SK-MEL-5 (cell line): ENCODE data around the gene PDE11A. TPM values are rescaled to one million over a fixed set of nuclear protein-coding genes. Genes with fewer than 3 reads are reported as not detected.

ENCODE experiments used
- DNase-seq: peaks from one replicate; pipeline ENCODE4 v3.0.0-alpha.2; 2016; ENCODE audit warnings: low read depth, low spot score
- in situ Hi-C: cut with HindIII; loops from 2 replicates; pipeline ENCODE4 v1.10.0; 2016; ENCODE audit warnings: low sequenced_read_pairs, high pct_unique_total_duplicates, low pct_unique_long_range_greater_than_20kb
- total RNA-seq: library from RNA; depleted of rRNA; stranded (reverse); fragments of >200 nt; shearing (Covaris generic); gene quantifications from 2 replicates; pipeline ENCODE4 v1.2.3, GENCODE V29; 2014

Gene PDE11A
- total RNA-seq, 1 experiment from 2014 or later: 1.7 TPM

- no peak for DNase-seq
- in situ Hi-C loops: no loop called here
These were observed 438.7 kb downstream of the PDE11A start for GRCh38 chr2:177633910-177634294.

GRCh38 chr2:177633111-177633510, 439.5 kb downstream of the PDE11A start:
- in situ Hi-C loops: no loop called here
- no peak for DNase-seq

GRCh38 chr2:177631680-177632079, 440.9 kb downstream of the PDE11A start:
- DNase-seq: no peak
- in situ Hi-C loops: no loop called here

GRCh38 chr2:177629357-177630024, 443.1 kb downstream of the PDE11A start:
- DNase-seq: no peak

DNA sequence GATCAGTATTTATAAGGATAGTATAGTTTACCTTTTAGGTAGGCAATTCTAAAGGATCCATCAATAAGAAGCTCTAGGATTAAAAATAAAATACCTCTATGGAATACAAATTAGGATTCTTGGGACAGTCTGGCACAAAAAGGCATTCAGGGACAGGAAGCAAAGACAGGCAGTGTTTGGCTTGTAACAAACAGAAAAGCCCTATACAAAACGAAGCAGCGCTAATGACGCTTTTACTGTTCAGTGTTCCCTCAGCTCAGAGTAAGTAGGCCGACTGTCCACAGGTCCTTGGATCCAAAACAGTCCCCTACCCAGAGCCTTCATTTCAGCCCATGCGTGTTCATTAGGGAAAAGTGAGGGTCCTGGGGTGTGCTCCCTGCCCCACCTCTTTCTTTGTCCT, 443.7 kb downstream of the PDE11A start:
- in situ Hi-C loops: no loop called here
- no peak for DNase-seq

More at GRCh38 chr2:177629357-177630024, 443.1 kb downstream of the PDE11A start:
- in situ Hi-C loops: no loop called here

DNA sequence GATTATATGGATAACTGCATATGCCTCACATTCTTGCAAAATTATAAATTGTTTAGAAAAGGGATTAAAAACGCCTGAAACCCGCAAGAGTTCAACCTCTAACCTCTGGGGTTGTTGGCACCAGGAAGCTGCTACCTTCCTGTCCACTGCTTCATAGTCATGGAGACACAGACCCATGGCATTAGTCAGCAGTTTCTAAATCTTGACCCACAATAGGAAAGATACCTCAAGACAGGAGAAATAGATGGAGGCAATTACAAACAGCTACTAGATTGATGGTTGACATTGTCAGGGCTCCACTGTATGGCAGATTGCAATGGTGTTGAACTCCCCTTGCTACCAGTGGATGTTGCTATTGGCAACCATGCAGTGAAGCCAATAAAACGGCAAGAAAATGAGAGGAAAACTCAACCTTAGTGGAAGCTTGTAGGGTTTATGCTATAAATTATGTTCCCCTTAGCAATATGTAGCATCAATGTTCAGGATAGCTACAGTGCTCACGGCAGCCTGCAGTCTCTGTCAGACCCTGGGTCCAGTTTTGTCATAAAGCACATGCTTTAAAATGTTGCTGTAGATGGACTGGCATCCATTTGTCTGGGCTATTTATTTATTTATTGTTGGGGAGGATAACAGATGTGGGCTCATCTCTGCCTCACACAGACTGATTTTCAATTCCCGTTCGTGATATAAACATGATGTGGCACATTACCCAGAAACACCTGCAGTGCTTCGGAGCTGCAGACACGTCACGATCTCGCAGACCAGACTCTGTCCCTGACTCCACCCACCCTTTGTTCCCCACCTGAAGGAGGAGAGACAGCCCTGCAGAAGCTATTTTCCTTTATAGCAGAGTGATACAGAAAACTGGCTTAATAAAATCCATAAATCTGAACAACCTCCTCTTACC, 446.6 kb downstream of the PDE11A start:
- DNase-seq: no peak
- in situ Hi-C loops: no loop called here

DNA sequence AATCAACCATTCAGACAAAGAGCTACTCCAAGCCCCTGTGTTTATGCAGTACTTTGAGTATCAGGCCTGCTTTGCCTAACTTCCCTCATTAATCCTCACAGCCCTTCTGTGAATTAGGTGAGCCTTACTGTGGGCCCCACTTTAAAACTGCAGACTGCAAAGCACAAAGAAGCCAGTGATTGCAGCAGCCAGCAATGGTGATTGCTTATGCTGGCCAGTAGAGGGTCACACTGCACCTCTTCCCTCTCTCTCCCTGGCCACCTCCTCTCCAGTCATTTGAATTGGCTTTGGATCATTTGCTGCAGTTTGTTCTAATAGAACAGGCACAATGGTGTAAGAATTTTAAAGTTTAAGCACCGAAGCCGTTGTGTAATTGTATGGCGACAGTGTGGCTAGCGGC, 450.1 kb downstream of the PDE11A start:
- DNase-seq: peak; percentile 68
- in situ Hi-C loops: loop anchor here (25.0 kb wide), 1 partner anchor 110 kb away; no protein-coding TSS in a partner anchor

DNA sequence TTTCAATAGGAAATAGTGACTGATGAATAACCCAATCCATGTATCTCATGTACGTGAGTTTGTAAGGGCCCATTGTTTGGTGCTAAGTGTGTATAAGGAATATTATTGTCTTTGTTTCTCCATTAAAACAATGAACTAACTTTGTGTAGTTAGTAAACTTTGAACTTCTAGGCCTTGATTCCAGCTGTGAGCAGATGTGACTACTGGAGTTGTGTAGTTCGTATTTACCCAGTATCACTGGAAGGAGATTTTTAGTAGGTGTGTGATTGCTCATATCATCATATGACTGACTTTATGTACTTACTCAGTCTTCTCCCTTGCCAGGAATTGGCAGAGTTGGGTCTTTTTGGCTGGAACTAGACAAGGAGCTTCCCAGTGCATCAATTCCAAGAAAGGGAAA, 452.6 kb downstream of the PDE11A start:
- no peak for DNase-seq
- in situ Hi-C loops: loop anchor here (25.0 kb wide), 1 partner anchor 108 kb away; no protein-coding TSS in a partner anchor

DNA sequence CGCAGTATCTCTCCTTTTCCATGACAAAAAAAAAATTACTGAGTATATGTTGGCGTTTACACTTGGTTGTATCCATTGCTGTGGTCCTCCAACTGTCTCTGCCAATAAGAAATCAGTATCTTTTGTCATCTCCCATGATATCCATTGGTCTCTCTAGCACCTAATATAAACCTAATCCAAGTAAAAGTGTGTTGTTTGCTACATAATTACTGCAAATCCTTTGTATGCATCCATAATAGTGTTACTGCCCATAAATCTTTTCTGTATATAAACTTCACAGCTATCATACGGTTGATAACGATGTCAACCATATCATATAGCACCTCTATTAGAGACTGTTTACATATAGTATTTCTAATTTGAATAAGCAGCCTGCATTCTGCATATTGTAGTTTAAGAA, 453.1 kb downstream of the PDE11A start:
- in situ Hi-C loops: loop anchor here (25.0 kb wide), 1 partner anchor 107 kb away; no protein-coding TSS in a partner anchor
- DNase-seq: no peak

GRCh38 chr2:177618255-177619253, 454.0 kb downstream of the PDE11A start:
- DNase-seq: peak; percentile 88
- in situ Hi-C loops: loop anchor here (25.0 kb wide), 1 partner anchor 106 kb away; no protein-coding TSS in a partner anchor

GRCh38 chr2:177617849-177618248, 454.7 kb downstream of the PDE11A start:
- in situ Hi-C loops: loop anchor here (25.0 kb wide), 1 partner anchor 106 kb away; no protein-coding TSS in a partner anchor
- DNase-seq: no peak

DNA sequence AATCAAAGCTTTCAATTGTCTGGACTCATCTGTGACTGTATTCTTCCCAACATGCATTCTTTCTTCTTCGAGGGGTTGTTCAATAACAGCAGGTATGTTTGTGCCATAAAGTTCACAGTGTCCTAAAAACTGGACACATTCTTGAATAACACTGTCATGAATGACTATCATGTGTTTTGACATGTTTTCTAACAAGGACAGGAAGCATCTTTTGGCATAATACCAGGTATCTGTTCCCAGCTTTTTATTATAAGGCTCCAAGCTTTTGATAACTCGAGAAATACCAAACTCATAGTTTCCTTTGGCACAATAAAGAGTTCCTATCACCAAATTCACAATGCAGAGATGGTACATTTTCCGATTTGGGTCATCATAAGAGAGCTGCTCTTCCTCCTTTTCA, 455.8 kb downstream of the PDE11A start:
- in situ Hi-C loops: loop anchor here (25.0 kb wide), 1 partner anchor 104 kb away; no protein-coding TSS in a partner anchor
- DNase-seq: no peak

DNA sequence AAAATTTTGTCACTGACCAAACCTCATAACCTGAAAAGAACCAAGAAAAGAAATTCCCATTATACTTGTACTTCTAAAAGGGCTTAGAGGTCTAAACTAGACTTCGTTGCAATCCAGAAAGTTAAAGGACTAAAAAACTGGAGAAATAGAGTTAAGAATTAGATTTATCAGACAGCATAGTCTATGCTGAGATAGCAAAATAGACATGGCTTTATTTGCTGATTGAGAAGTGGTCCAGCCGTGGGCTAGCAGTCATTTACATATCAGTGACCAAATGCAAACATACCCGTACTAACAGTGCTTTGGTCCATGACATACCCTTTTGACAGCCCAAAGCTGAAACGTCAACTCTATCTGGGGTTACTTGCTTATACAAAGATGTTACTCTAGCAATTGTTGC, 456.5 kb downstream of the PDE11A start:
- in situ Hi-C loops: loop anchor here (25.0 kb wide), 1 partner anchor 104 kb away; no protein-coding TSS in a partner anchor
- DNase-seq: no peak

- DNase-seq: no peak
- in situ Hi-C loops: loop anchor here (25.0 kb wide), 1 partner anchor 100 kb away; no protein-coding TSS in a partner anchor
These were observed 459.9 kb downstream of the PDE11A start for GRCh38 chr2:177612659-177613058.

DNA sequence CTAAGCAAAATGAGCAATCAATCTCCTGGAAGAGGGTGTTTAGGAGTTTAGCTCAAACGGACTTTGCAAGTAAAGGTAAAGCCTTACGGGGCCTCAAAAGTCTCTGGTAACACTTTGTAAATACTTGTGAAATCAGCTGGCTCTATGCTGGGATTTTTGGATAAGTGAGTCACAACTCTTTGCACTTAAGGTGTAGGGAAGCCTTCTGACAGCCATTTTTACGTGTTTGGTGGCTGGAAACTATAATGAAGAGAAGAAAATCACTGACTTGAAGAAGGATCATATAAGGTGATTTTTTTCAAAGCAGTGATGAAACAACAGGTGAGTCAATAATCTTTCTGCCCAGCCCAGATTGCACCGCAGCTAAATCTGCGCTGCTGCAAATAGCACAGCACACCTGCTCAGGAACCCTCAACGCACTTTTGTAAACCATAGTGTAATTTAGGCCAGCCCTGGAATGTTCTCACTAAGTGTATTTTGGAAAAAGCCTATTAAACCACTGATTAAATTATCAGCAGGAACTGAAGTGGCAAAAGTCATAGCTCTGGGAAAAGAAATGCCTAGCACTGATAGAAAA, 461.2 kb downstream of the PDE11A start:
- no peak for DNase-seq
- in situ Hi-C loops: loop anchor here (25.0 kb wide), 1 partner anchor 99 kb away; no protein-coding TSS in a partner anchor

DNA sequence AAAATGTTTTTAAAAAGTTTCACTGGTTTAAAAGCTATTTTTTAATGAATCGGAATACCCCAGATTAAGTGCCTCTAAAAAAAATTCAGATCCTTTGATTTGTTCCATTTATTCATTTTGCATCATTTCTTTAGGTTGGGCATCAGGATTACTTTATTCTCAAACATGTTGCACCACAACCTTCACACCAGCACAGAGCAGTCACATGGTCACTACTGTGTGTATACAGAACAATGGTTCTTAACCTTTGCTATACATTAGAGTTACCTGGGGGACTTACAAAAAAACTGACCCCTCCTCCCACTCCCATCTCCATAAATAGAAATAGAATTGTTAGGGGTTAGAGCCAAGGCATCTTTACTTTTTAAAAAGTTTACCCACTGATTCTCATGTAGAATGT, 461.8 kb downstream of the PDE11A start:
- in situ Hi-C loops: loop anchor here (25.0 kb wide), 1 partner anchor 99 kb away; no protein-coding TSS in a partner anchor
- no peak for DNase-seq

GRCh38 chr2:177606636-177607035, 465.9 kb downstream of the PDE11A start:
- in situ Hi-C loops: loop anchor here (25.0 kb wide), 1 partner anchor 94 kb away; no protein-coding TSS in a partner anchor

More at GRCh38 chr2:177606636-177607035, 465.9 kb downstream of the PDE11A start:
- DNase-seq: no peak
